Activated T-helper 2 cell treated with anti-CD3 and anti-CD28 coated beads, Interferon-gamma antibody, Interleukin-2, Interleukin-4, amounts not matched to agents 10 μg/mL and 5 μg/mL and 100 μg/mL, durations not matched to agents 14 hours and 24 hours and 36 hours (primary cell): ENCODE results near the gene KSR1. TPM values are rescaled to one million over a fixed set of nuclear protein-coding genes. Genes with fewer than 3 reads are reported as not detected.
"Not testable (repeated sequence)": the region's sequence is repeated elsewhere in the genome, so short reads cannot be mapped to it uniquely, and the experiment has no call there.

Experiments
- DNase-seq: peaks from one replicate; pipeline ENCODE4 v3.0.0; 2021; ENCODE audit warnings: low spot score
- H3K27ac Mint-ChIP-seq: one replicate; pipeline ENCODE4 v1.8.0; 2021; ENCODE audit warnings: mixed read lengths
- H3K27me3 Mint-ChIP-seq: one replicate; pipeline ENCODE4 v1.8.0; 2021; ENCODE audit warnings: low read depth, mixed read lengths
- H3K36me3 Mint-ChIP-seq: one replicate; pipeline ENCODE4 v1.8.0; 2021; ENCODE audit warnings: low read depth, mixed read lengths
- H3K4me1 Mint-ChIP-seq: one replicate; pipeline ENCODE4 v1.8.0; 2021; ENCODE audit warnings: low read depth, mixed read lengths
- H3K4me3 Mint-ChIP-seq: one replicate; pipeline ENCODE4 v1.8.0; 2021; ENCODE audit warnings: low read depth, mild to moderate bottlenecking, moderate library complexity, mixed read lengths
- H3K9me3 Mint-ChIP-seq: one replicate; pipeline ENCODE4 v1.8.0; 2021; ENCODE audit warnings: mixed read lengths
- intact Hi-C: fragments of 100-400 bp; cut with micrococcal nuclease; formaldehyde crosslinking; loops from one replicate; pipeline ENCODE4 v1.15.1; 2023
- total RNA-seq: library from RNA; stranded (reverse); gene quantifications from 2 replicates; pipeline ENCODE4 v1.2.3, GENCODE V29; 2022

Gene KSR1
- total RNA-seq, 1 donor from 2014 or later = 96.5 TPM

DNA sequence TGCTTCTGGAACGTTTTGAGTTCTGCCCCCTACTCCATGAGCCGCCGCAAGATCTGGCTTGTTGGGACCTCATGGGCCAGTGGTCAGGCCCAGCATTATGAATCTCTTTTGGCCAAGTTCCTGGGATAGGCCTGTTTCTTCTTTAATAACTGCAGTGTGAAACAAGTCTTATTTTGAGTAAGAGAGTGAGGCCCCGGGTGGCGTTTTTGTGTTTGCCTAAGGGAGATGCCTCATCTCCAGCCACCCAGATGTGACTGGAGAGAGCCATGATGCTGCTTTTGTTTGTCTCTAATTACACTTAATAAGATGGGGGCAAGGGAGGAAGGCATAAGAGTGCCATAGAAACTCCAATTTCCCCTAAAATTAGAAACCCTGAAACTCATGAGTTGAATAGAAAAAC is 39.8 kb downstream of the KSR1 start:
- Mint-ChIP-seq H3K36me3 (peaks cover 37% of the 10 kb centered on the region), H3K9me3 (peaks cover 13% of the 10 kb centered on the region), H3K27me3 (no peaks in the 10 kb centered on the region), H3K27ac (no peak overlapping the region), H3K4me3 (no peak overlapping the region), H3K4me1 (peaks cover 19% of the 10 kb centered on the region)
- DNase-seq = no peak
- intact Hi-C loops = no loop called here

DNA sequence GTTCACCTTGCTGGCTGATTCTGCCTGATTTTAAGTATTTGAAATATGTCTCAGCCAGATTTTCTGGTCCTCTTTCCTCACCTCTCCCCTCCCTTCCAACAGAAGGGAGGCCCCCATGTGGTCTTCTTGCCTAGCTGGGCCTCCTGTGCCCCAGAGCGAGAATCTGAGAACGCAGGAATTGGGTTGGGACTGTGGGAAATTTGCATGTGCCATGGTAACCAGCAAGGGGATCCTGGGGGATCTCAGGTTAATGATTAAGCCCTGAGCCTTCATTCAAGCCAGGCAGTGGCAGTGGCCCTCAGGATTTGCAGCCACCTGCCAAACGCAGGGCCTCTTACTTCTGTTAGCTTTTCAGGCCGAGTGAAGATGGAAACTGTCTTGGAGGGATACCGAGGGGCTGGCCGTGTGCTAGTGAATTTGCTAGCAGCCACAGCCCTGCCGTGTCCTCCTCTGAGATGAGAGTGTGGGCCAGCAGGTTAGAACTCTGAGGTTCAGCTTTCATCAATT is 40.2 kb downstream of the KSR1 start:
- Mint-ChIP-seq H3K4me1 (peaks cover 15% of the 10 kb centered on the region), H3K4me3 (no peak overlapping the region), H3K27ac (no peak overlapping the region), H3K36me3 (peaks cover 37% of the 10 kb centered on the region), H3K27me3 (no peaks in the 10 kb centered on the region), H3K9me3 (peaks cover 13% of the 10 kb centered on the region)
- intact Hi-C loops = no loop called here
- no peak for DNase-seq

DNA sequence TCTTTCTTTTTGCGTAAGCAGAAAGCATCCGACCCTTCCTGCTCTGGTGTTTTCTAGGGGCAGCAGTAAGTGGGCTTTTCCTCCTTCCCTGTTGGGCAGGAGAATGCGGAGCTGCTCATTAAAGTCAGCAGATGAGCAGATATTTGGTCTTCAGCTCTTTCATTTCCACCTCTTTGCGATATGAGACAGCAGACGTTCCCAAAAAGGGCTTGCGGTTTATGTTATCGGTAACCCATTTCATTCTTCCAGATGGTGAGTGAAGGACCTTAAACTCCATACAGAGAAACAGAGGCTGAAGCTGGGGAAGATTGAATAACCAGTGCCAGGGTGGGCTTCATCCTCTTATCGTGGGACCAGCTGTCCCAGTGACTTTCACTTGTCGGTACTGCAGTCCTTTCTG is 40.7 kb downstream of the KSR1 start:
- Mint-ChIP-seq H3K4me1 (peaks cover 10% of the 10 kb centered on the region), H3K9me3 (peaks cover 13% of the 10 kb centered on the region), H3K27me3 (no peaks in the 10 kb centered on the region), H3K27ac (no peak overlapping the region), H3K36me3 (peaks cover 42% of the 10 kb centered on the region), H3K4me3 (no peak overlapping the region)
- intact Hi-C loops = no loop called here
- DNase-seq = no peak

- no peak overlapping the region for H3K4me3 Mint-ChIP-seq
- H3K9me3 Mint-ChIP-seq = peaks cover 13% of the 10 kb centered on the region
- peaks cover 45% of the 10 kb centered on the region for H3K36me3 Mint-ChIP-seq
- intact Hi-C loops = no loop called here
- no peak for DNase-seq
- H3K27me3 Mint-ChIP-seq = no peaks in the 10 kb centered on the region
- H3K27ac Mint-ChIP-seq = no peak overlapping the region
- peaks cover 10% of the 10 kb centered on the region for H3K4me1 Mint-ChIP-seq
These were observed 41.4 kb downstream of the KSR1 start for GRCh38 chr17:27497696-27498095.

DNA sequence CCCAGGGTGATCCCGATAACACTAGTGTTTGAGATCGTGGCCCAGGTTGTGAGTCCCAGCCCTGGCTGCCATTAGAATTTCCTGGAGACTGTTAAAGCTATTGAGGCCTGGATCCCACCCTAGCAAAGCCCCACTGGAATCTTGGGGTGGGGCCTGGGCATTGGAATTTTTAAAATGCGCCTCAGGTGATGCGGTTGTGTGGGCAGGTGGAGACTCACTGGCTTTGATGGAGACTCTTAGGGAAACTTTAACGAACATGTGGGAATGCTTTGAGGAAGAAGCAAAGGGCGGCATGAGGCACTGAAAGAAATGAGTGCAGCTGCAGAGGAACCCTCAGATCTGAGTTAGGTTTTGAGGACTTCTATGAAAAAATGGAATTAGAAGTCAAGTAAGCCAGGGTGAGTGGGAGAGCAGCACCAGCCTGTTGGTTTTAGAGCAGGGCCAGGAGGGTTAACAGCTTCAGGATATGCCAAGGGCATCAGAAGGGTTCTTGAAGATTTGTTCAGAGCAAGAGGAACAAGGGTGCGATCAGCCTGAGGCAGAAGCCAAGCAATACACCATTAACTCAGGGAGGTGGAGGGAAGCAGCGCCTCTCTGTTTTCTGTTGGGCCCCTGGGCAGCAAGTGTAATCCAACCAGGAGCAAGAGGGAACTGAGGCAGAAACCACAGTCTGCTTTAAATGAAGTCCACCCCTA is 42.5 kb downstream of the KSR1 start:
- DNase-seq = no peak
- no peaks in the 10 kb centered on the region for H3K27me3 Mint-ChIP-seq
- no peak overlapping the region for H3K4me3 Mint-ChIP-seq
- intact Hi-C loops = no loop called here
- peaks cover 13% of the 10 kb centered on the region for H3K4me1 Mint-ChIP-seq
- peak overlapping the region; percentile 5 for H3K27ac Mint-ChIP-seq
- H3K9me3 Mint-ChIP-seq = peaks cover 13% of the 10 kb centered on the region
- H3K36me3 Mint-ChIP-seq = peaks cover 54% of the 10 kb centered on the region

DNA sequence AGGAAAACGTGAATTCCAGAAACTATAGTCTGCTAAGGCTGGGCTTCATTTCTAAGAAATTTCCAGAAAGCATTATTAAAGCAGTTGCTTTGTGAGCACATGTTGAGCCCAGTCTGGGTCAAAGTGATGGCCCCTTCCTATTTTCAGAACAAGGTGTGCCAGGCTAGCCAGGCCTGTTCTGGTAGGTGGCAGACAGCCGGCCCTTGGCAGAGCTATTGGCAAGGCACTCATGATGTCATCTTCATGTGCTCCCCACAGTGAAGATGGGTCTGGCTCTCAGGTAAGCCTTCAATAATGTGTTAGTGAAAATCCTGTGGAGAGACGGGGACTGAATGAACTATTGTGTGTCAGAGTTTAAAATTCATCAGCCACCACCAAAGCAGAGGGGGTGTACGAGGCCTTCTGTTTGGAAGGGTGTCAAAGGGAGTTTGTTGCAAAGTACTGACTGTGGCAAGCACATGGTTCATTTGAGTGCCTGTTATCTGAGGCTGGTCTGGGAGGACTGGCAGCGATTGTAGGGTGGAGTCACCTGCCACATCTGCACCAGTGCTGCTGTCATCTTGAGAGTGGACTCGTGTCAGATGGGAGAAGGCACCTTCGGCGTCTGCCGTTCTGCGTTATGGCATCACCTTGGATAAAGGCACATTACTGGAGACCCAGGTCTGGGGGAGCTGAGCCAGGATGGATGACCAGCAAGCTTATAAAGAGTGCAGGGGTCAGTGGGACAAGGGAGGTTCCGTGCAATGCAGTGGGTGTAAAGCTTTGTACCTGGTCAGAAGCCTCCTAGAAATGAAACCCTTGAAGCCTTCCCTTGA is 43.4 kb downstream of the KSR1 start:
- Mint-ChIP-seq H3K4me1 (peaks cover 13% of the 10 kb centered on the region), H3K9me3 (peaks cover 13% of the 10 kb centered on the region), H3K27ac (no peak overlapping the region), H3K36me3 (peaks cover 59% of the 10 kb centered on the region), H3K4me3 (no peak overlapping the region), H3K27me3 (no peaks in the 10 kb centered on the region)
- intact Hi-C loops = no loop called here
- DNase-seq = no peak

DNA sequence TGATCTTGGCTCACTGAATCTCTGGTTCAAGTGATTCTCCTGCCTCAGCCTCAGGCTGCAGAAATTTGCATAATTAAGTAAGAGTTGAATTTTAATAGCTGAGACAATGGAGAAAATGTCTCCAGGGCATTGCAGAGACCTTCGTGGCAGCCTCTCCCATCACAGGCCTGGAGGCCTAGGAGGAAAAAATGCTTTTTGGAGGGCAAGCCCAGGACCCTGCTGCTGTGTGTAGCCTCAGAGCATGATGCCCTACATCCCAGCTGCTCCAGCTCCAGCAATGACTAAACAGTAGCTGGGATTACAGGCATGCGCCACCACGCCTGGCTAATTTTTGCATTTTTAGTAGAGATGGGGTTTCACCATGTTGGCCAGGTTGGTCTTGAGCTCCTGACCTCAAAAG is 45.1 kb downstream of the KSR1 start:
- H3K9me3 Mint-ChIP-seq = peaks cover 13% of the 10 kb centered on the region
- H3K27me3 Mint-ChIP-seq, intact Hi-C loops, H3K27ac Mint-ChIP-seq, H3K4me3 Mint-ChIP-seq, DNase-seq: not testable (repeated sequence)
- H3K4me1 Mint-ChIP-seq = peaks cover 13% of the 10 kb centered on the region
- peaks cover 59% of the 10 kb centered on the region for H3K36me3 Mint-ChIP-seq

DNA sequence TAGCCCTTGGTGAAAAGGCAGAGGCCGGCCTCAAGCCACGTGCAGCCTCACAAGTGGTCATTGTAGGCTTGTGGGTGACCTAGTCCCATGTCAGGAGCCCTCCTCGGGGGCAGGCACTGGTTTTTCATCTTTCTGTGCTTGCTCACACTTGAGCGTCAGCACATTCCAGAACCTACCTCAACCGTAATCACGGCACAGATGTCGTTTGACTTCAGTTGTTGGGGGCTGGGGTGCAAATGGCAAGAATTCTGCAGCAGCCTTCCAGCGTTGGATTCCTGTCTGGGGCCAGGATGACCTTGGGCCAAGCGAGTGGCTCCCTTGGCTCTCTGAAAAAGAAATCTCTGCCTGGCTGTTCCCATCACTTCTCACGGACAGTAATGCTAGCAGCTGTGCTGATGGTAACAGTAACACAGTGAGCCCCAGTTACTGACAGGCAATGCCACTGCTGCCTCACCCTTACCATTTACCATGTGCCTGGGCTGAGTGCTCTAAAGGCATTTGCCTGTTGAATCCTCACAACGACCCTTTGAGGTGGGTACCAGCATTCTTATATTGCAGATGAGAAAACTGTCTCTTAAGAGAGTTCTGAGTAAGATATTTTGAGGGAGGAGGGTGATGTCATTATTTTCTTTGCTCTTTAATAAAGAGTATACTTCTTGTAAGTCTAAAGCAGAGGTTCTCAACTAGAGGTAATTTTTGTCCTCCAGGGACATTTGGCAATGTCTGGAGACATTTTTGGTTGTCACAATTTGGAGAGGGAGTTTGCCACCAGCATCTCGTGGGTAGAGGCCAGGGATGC is 46.5 kb downstream of the KSR1 start:
- DNase-seq = no peak
- Mint-ChIP-seq H3K27ac (no peak overlapping the region), H3K36me3 (peaks cover 51% of the 10 kb centered on the region), H3K27me3 (no peaks in the 10 kb centered on the region), H3K9me3 (peaks cover 13% of the 10 kb centered on the region), H3K4me3 (no peak overlapping the region), H3K4me1 (peaks cover 18% of the 10 kb centered on the region)
- intact Hi-C loops = no loop called here

DNA sequence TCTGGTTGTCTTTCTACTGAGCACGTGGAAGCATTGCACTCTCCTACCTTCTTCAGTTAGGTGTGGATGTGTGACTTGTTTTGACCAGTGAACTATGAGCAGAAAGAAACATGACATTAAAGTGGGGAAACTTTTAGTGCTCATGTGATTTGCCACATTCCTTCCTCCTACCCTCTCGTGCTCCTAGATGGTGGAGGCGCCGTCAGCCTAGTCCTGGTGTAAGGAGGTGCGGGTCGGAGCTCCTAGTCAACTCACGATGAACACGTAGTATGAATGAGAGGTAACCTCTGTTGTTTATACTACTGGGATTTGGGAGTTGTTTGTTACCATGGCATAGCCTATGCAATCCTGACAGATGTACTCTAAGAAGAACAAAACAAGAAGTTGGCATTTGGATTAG is 47.4 kb downstream of the KSR1 start:
- Mint-ChIP-seq H3K9me3 (peaks cover 13% of the 10 kb centered on the region), H3K4me1 (peaks cover 18% of the 10 kb centered on the region), H3K36me3 (peaks cover 46% of the 10 kb centered on the region)

DNA sequence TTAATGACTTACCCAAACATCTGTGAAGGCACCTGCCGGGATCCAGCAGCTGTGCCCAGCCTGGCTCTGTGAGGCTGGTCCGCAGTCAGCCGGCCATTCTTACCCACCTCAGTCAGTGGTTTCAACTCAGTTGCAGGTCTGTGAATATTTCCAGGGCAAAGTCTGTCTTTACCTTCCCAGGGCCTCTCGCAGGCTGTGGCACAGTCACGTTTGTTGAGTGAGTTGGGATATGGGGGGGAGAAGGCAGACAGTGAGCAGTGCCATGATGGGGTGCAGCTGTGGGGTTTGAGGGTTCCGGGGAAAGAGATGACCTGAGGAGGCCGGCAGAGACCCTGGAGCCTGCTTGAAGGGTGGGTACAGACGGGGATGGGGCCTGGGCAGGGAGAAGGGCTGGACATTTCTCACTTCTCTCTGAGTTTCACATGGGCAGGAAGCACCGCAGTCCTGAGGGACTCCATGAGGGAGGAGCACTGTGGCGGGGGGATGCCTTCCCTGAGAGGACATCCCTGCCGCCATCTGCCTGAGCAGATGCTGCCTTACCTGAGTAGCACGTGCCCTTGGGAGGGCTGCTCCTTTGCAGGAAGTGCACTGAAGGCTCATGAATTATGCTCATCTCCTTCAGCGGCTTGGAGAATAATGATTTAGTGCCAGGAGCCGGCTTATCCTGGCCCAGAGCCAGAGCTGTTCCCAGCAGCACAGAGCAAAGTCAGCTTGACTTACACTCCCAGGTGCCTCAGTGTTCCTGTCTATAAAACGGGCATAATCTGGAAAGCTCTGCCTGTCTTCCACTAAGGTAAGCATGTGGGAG is 48.1 kb downstream of the KSR1 start:
- no peaks in the 10 kb centered on the region for H3K27me3 Mint-ChIP-seq
- H3K36me3 Mint-ChIP-seq = peaks cover 38% of the 10 kb centered on the region
- intact Hi-C loops = no loop called here
- DNase-seq = no peak
- H3K9me3 Mint-ChIP-seq = peaks cover 13% of the 10 kb centered on the region
- H3K27ac Mint-ChIP-seq = no peak overlapping the region
- H3K4me1 Mint-ChIP-seq = peaks cover 18% of the 10 kb centered on the region
- H3K4me3 Mint-ChIP-seq = no peak overlapping the region

More for the DNA sequence above, 47.4 kb downstream of the KSR1 start:
- Mint-ChIP-seq H3K27ac (no peak overlapping the region), H3K4me3 (no peak overlapping the region), H3K27me3 (no peaks in the 10 kb centered on the region)
- intact Hi-C loops = no loop called here
- no peak for DNase-seq

DNA sequence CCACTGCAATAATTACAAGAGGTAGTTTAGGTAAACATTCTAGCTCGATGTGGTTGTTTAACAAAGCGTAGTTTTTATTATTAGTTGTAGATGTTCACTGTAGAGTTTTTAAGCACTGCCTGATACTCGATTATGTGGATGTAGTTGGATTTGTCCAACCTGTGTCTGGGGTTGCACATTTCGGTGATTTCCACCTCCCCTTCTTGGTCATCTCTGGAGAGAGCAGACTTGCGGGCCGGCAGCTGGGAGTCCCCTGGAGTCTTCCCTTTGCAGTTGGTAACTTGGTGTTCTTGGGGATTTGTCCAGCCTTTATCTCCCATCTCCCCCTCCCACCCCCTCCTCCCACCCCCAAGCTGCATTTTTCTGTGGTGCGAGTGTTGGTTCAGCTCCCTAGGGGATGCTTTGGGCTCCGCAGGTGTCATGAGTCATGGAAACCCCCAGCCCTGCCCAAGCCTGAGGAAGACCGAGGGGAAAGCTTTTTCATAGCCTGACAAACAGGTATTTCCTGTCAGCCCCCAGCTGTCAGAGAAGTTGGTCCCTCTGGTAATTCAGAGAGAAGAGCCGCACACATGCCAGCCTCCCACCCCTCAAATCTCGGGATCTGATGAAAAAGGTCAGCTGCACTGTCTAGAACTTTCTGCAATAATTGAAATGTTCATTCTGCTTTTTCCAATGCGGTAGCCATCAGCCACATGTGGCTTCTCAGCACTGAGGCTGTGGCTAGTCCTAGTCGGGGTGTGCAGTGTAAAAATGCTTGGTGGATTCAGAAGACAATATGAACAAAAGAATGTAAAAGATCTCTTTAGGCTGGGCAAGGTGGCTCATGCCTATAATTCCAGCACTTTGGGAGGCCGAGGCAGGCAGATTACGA is 50.3 kb downstream of the KSR1 start:
- no peaks in the 10 kb centered on the region for H3K27me3 Mint-ChIP-seq
- no peak overlapping the region for H3K4me3 Mint-ChIP-seq
- H3K27ac Mint-ChIP-seq = peak overlapping the region; percentile 9
- H3K9me3 Mint-ChIP-seq = no peaks in the 10 kb centered on the region
- intact Hi-C loops = no loop called here
- DNase-seq = no peak
- H3K4me1 Mint-ChIP-seq = peaks cover 21% of the 10 kb centered on the region
- H3K36me3 Mint-ChIP-seq = peaks cover 21% of the 10 kb centered on the region
